NCI-H2107 treated with DMSO at 0.1 percent for 48 hours (cell line): ENCODE measurements around the gene COL25A1.
"Not testable (repeated sequence)": the region's sequence is repeated elsewhere in the genome, so short reads cannot be mapped to it uniquely, and the experiment has no call there.

Experiments
- DNase-seq: peaks from one replicate; lab custom pipeline; 2025; ENCODE audit not compliant: unreplicated experiment; lab: John Stamatoyannopoulos, UW

The COL25A1 gene

DNA sequence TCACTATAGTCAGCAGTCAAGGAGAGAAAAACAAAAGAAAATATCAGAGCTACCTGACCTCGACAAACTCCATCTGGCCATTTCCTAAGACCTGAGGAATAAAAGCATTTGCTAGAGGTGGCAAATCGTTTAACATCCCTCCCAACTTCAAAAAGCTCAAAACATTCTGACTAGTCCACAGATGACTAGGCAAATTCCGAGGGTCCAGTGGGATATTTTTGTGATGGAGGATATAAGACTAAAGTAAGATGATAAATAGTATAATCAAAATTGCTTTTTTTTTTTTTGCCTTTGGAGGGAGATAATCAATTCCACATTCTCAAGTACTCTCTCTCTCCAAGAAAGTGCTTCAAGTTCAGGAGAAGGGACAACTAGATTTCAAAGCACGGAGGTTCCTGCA, 420.5 kb downstream of the COL25A1 start:
- DNase-seq = no peak

DNA sequence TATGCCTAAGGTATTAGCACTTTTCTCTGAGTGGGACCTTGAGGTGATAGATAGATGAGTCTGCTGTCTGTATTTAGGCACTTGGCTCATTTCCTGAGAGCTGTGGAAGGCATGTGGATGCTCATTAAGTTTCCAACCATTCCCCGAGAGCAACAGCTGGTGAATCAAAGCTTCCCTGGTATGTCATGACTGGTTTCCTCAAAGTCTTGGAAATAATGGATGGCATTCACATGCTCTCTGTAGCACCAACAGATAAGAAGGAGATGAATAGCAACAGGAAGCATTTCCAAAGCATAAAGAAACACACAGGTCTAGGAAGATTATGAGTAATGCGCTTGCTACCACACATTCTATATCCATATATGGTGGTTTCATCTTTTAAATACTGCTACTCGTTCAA, 421.3 kb downstream of the COL25A1 start:
- DNase-seq = no peak

DNA sequence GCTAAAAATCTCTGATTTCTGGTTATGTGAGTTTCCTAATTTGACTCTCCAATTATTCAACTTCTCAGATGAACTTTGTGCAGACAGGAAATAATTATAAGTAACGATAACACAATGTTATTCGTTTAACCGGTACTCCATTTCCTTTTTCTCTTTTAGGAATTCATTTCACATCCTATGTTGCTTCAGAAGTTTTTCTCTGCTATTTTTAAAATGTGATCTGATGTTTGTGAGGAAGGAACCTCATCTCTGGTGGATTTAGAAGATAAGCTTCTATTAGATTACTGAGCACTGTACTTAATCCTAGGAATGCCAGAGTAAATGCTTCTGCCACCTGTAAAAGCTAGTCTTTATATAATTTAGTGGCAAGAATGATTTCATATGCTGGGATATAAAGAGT, 423.7 kb downstream of the COL25A1 start:
- no peak for DNase-seq

DNA sequence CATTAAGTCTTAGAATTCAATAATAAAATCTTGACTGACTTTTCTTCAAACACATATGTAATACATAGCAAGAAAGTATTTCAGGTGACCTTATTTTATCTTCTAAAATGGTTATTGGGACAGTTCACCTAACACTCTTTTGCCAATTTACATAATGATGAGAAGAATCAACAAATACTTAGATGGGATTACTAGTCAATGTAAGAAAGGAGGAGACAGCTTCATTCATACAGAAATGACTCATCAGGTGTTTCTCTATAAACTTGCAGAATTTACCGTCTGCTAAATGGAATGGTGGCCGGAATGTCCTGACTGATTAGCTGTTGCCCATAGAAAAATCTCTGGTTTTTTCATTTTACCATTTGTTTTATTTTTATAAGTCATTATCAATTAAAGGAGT, 424.6 kb downstream of the COL25A1 start:
- no peak for DNase-seq

DNA sequence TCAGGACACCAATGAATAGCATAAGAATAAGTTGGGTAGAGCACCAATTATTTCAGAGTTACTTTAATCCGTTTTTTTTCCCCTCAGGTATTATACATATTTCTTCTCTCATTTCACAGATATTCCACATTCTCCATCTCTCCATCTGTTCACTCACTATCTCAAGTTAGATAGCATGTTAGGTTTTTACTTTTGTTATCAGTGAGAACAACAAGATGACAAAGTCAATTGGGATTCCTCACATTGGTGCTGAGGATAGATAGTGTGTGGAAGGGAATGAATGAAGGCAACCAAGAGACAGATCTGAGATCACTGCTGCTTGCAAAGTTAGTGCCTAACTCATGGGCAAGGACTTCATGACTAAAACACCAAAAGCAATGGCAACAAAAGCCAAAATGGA, 427.7 kb downstream of the COL25A1 start:
- DNase-seq = no peak

DNA sequence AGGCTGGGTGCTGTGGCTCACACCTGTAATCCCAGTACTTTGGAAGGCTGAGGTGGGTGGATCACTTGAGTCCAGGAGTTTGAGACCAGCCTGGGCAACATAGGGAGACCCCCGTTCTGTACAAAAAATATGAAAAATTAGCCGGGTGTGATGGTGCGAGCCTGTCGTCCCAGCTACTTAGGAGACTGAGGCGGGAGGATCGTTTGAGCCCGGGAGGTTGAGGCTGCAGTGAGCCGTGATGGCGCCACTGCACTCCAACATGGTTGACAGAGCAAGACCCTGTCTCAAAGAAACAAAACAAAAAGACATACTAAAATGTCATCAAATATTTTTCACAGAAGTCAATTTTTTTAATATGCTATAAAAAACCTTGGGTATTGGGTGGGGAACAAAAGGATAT, 432.5 kb downstream of the COL25A1 start:
- not testable (repeated sequence) for DNase-seq

DNA sequence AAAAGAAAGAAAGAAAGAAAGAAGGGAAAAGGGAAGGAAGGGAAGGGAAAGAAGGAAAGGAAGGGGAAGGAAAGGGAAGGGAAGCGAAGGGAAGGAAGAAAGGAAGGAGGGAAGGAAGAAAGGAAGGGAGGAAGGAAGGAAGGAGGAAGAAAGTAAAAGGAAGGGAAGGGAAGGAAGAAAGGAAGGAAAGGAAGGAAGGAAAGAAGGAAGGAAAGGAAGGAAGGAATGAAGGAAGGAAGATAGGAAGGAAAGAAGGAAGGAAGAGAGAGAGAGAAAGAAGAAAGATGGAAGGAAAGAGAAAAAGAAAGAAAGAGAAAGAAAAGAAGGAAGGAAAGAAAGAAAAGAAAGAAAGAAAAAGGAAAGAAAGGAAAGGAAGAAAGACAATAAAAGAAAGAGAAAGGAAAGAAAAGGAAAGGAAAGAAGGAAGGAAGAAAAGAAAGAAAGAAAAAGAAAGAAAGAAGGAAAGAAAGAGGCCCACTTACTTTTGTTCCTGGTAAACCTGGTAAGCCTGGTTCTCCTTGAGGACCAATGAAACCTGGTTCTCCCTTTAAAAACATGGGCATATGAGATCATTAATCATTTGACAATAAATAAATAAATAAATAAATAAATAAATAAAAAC, 433.7 kb downstream of the COL25A1 start:
- no peak for DNase-seq

DNA sequence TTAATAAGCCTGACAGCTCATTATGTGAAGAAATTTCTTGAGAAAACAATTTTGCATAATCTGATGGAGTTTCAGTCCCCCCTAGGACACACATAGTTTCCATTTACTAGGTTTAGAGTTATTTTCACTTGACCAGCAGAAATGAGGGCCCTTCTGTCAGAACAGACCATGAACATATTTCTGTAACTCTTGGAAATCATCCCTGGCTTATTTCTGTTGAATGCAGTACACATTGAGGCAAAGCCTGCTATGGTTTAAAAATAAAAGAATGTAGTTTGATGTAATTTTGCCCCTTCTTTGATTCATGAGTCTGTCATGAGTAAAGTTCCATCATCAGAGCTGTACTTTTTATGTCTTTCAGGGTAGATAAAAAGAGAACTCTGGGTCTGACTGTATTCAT, 435.0 kb downstream of the COL25A1 start:
- no peak for DNase-seq

DNA sequence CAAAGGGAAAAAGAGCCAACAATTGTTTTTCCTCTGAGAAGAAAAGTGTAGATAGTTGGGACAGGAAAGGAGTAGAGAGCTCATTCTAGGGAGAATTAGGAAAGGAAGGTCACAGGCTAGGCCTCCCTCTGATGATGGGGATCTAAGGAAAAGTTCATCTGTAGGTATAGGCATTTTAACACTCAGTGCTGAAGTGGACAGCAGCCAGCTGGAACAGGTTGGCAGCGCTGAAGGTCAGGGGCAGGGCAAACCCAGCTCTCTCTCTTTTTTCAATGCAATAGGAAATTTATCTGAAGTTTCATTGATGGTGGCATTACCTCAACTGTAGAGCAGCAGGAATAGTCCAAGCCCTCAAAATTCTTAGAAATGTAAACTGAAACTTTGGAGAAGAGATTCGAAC, 441.1 kb downstream of the COL25A1 start:
- DNase-seq = no peak

DNA sequence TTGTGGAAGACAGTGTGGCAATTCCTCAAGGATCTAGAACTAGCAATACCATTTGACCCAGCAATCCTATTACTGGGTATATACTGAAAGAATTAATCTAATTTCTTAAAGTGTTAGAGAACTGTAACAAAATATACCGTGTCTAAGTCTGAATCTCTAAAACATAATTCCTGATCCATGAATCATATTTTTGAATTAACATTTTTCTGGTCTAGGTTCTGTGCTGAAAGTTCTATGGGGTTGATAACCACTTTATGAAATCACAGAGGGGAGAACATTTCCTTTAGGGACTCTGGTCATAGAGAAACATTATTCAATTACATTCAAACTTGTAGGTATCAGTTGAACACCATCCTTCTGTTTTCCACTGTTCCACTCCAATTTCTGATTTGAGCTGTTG, 447.7 kb downstream of the COL25A1 start:
- no peak for DNase-seq

DNA sequence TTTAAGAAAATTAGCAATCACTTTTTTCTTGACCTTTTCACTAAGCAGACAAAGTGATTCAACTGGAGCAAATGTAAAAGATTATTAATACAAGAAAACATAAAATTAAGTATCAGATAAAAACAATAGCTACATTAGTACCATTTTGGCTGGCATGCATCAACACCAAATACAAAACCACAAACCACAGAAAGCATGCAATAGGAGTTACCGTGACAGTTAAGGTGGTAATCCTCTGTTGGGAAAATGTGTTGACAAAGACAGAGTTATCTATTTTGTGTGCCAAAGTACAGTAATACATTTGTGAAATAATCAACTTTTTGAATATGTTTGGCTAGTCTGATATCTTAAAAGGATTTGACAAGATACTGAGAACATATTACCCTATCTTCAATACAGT, 449.8 kb downstream of the COL25A1 start:
- DNase-seq = no peak

DNA sequence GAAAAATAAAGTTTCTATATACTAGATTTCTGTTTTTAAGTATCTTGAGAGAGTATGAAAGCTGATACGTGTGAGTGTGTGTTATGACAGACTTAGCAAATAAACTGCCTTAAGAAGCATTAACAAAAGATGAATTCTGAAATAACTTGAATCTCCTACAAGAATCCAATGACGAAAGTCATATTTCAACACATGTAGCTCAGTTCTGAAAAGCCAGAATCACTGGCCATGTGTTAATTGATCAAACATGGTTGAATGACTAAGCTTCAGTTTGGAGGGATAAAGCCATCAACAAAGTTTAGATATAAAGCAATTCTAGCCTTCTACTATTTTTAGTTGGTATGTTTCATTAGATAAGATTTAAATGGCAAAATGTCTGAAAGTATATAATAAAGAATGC, 451.1 kb downstream of the COL25A1 start:
- no peak for DNase-seq

DNA sequence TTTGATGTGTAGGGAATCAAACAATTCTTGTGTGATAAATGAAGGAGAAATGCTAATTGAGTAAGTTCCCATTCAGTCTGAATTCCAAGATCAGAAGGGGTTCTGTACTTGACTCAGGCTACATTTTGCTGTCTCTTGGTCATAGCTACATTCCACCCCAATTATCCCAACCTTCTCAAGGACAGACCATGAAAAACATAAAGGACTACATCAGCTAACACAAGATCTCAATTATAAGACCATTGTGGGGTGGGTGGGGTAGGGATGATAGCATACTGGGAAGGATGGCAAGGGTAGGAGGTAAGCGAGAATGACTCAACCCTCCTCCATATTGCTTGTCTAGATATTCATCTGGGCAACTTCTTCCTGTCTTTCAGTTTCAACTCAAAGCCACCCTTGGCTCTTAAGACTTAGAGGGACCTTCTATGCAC, 452.2 kb downstream of the COL25A1 start:
- no peak for DNase-seq

DNA sequence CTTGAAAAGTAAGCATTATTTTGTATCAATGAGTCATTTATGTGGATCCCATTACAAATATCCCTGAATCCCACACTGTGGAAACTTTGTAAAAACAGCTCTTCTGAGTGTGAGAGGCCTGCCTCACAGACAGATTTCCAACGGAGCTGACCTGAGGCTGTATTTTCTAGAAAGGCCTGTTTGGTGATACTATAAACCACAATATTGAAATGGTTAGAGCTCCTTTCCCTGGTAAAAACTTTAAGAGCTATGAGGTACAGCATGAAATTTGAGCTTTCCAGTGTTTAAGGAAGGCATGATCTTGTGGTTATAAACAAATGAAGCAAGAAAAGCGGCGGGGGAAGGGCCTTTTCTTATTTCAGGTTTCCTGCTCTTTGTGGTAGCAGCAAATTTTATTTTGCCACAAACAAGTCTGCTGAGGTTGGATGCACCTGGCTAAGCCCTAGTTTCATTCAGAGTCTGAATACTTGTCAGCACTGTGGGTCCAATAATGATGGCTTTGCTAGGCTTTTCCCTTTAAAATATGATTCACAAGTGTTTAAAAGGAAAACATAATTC, 452.8 kb downstream of the COL25A1 start:
- peak; percentile 40 for DNase-seq

DNA sequence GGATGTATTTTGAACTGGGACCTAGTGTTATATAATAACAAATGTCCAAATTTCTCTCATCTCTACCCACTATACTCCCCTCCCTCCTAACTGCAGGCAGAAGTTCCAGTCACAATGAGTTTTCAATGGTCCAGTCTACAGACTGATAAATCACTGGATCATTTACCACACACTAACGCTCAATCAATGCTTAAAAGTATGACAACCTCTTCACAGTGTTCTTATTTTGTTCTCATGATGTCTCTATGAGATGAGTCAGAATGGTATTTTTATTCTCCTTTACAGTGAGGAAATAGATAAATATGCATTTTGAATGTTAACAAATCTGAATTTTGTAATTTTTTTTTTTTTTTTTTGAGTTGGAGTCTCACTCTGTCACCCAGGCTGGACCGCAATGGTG, 455.9 kb downstream of the COL25A1 start:
- no peak for DNase-seq

DNA sequence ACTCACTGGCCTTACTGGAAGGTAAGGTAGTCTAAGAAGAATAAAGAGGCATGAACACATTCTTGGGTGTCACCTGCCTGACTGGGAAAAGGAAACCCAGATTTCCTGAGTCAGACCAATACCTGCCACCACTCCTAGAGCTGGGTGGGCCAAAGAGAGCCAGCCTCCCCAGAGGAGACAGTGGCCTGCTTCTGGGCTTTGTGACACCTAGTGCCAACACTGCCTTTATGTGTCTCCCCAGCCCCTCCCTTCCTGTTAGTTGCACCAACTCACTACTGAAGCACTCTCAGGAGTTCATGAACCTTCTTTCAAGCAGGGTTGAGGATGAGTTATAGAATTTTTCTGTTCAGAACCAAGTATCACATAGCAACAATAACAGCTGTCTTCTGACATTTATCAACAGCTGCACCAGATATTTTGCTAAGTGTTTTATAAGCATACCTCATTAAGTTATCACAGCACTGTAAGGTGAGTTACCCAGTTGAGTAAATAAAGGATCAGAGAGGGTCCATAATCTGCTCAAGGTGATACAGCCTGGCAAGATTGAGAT, 462.0 kb downstream of the COL25A1 start:
- DNase-seq = no peak

DNA sequence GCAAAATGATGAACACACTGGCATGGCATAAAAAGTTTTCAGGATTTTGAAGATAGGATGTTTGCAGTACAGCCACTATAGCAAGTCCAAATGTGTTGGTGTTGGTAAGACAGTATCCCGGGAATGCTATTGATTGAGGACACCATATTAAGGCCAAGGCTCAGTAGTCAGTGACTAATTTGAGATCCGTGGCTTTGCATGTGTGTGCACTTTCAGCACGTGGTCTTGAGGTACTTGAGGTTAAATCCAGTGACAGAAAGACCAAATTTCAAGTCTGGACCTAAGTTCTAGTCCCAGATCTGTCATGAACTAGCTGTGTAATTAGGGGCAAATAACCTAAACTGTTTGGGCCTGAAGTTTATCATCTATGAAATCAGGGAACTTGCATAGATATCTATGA, 463.1 kb downstream of the COL25A1 start:
- no peak for DNase-seq

DNA sequence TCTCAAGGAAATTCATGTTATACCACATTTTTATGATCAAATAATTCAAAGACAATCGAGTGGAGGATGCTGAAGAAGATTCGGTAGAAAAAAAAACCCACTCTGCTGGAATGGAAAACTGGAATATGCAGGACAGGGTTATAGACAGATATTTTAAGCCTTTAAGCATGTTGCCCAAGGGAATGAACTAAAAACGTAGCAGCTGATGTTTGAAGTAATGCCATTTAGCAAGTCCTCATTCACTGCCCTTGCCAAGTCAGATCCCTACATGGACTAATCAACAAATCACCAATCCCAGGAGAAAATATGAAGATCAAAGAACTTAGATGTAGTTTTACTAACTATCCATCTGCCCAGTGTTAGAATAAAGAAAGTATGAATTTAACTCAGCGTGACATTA, 464.0 kb downstream of the COL25A1 start:
- no peak for DNase-seq

DNA sequence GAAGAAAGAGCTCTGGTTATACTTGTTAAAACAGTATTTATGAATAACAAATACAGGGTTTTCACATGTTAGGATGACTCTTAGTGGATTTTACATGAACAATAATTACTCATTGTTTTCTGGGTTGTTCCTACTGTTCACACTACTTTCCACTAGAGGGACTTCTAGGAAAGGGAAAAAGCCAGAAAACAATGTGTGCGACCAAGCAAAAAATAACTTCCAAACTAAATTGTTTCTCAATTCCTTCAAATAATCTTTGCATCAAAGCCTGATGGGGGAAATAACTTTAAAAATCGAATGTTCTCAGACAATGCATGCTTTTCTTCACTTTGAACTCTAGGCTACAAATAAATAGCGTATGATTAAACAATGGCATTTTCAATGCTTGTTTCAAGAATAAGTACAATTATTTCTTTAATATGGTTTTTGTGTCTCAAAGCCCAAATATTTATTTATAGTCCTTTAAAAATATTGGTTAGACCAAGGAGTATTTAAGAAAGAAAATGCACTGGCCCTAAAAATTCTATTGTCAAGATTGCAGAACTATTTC, 467.5 kb downstream of the COL25A1 start:
- DNase-seq = no peak

DNA sequence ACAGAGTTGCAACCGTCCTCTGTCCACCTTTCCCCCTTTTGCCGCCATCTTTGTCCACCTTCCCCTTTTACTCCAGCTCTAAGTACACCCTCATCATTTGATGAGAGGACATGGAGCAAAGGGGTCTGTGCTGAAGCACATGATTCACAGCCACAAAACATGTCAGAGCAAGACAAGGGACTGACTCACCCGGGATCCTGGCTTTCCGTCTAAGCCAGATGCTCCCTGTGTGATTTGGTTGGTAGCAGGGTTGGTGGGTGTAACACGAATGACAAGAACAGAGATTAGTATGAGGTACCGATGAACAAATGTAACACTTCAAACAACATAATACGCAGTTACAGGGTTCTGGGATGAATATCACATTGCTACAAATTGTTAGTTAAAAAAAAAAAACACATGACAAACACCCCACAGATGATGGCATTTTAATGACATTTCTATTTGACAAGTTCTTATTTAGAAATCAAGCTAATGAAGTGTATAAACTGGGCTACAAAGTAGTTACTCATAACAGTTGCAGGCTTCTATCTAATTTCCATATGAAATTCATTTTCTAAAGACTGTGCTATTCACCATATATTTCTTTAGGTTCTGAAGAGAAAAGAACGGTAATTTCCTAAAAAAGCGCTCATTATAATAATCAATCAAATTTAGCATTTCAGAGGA, 468.2 kb downstream of the COL25A1 start:
- DNase-seq = no peak

DNA sequence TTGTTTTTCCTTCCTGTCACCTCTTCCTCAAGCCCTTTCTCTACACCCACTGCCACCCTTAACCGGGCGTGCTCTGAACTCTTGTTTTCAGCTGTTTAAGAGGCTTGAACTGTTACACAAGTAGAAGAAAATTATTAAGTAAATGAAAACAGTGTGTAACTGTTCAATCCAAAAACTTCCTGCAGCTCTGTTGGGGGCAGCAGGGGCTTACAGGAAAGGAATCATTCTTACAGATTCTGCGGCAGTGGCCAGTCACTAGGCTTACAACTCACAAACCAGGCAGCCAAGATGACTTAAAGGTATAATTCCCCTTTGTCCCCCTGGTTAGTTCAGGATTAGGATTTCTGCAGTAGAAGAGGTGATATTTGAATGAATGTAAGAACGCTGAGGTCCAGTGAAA, 469.4 kb downstream of the COL25A1 start:
- no peak for DNase-seq

DNA sequence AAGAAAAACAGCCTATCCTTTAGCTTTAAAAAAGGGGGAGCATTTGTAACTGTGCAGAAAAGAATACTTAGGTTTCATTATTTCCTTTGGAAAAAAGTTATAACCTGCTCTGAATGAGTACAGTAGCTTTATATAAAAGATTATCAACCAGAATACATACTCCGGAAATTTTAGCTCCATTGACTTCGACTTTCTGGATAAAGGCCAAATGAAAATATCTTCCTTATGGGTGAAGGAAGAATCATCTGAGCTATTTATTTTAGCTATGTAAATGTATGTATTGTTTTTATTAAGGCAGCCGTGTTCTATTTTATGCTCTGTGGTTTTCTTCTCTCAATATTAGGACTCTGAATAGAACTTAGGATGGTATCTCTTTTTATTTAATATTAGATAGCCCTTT, 470.6 kb downstream of the COL25A1 start:
- no peak for DNase-seq
